ENCODE results near the gene ZCWPW2.

ZCWPW2 gene

DNA sequence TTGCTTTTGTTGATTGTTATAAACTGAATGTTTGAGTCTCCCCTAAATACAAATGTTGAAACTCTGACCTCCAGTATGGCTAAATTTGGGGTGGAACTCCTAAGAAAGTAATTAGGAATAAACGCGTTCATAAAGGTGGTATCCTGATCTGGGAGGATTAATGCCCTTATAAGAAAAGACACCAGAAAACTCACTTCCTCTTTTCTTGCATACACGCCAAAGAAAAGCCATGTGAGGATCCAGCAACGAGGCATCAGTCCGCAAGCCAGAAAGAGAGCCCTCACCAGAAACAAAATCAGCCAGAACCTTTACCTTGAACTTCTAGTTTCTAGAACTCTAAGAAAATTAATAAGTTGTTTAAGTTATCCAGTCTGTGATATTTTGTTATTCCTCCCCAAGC lies 37.5 kb downstream of the ZCWPW2 start:
- DNase-seq, result no peak

DNA sequence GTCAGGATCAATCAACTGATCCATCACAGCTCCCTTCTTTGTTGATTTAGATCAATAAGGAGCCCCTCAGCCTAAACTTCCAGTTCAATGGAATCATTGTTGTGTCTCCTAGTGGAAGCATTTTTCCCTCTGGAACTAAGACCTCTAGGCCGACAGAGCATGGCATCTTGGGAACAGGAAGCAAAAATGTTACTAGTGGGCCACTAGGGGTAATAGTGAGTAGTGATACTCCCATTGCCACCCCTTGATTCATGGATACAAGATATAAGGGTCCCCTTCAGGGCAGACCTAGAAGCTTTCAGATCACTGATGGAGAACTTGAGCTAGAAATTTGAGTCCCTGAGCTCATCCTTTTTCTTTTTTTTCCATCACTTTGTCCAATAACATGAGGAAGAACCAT lies 40.5 kb downstream of the ZCWPW2 start:
- no peak for DNase-seq

DNA sequence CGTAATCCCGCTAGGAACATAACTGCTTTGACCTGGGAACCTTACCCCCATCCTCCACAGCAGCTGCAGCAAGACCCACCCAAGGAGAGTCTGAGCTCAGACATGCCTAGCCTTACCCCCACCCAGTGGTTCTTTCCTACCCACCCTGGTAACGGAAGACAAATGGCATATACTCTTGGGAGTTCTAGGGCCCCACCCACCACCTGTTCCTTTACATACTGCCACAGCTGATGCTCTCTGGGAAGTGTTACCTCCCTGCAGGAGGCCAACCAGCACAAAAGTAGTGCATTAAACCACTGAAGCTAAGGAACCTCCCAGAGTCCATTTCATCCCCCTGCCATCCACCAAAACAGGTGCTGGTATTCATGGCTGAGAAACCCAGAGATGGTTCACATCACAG lies 50.7 kb downstream of the ZCWPW2 start:
- no peak for DNase-seq

DNA sequence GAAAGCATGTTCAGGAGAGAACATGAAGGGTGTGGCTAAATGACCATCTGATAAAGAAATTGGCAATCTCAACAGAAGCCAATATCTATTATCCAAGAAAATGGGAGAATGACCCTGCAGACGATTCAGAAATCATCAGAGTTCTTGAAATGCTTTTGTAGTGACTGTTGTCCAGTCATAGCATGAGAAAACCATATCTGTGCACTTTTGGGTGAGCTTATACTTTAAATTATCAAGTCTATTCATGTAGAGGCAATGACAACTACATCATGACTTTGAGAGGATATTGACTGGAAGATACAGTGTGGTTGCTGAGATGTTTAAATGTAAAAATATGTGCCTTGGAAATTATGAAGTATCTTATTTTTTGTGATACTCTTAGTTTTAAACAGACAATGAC lies 57.7 kb downstream of the ZCWPW2 start:
- DNase-seq, result no peak

DNA sequence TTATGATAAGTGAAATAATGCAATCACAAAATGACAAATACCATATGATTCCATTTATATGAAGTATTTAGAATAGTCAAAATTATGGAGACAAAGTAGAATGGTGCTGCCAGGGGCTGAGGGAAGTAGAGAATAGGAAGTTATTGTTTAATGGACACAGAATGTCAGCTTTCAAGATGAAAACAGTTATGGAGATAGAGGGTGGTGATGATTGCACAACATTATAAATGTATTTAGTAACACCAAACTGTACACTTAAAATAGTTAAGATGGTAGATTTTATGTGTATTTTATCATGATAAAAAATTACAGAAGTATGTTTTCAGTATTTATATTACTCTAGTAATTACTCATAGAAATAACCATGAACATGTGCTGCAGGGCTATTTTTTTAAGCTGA lies 100.9 kb downstream of the ZCWPW2 start:
- DNase-seq, result no peak

DNA sequence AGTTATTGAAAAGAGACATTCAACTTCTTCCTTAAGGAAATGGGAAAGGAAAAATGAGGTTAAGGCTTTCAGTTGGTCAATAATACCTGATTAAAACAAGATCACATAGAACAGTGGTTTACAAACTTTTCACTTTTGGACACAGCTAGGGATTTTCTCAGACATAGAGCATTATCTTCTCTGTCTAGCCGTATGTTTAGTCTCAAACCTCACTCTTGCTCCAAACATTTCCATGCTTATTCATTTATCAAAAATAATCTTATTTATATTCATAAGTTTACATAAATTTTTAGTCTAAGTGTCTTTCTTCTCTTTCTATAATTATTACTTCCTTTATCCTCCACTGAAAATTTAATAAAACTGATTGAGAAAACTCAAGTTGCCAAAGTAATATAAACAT lies 114.3 kb downstream of the ZCWPW2 start:
- DNase-seq, result no peak

DNA sequence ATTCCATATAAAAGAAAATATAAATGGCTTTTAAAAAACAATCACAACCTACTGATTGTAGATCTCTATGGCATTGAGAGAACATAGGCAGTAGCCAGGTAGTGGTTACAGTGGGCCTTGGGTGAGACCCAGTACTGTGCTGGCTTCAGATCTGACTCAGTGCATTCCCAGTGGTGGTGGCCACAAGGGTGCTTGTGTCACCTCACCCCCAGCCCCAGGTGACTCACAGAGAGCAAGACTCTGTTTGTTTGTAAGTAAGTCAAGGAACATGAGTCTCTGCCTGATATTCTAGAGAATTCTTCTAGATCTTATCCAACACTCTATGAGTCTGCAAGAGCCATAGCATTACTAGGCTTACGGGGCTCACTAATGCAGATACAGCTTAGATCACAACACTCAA lies 118.9 kb downstream of the ZCWPW2 start:
- DNase-seq, result no peak

DNA sequence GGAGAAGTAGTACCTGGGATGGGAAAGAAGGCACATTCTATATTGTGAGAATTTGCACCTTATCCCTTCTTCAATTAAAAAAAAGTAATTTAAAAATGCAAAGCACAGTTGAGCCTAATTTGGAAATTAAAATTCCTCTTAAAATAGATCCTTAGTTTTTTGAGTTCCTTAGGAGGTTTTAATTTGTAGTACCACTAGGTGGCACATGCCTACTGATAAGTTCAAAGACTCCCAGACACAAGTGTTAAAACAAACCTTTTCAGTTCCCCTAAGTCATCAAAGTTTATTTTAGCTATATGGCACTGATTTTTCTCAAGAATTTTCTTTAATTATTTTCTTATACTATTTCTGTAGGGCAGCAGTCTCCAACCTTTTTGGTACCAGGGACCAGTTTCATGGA lies 127.7 kb downstream of the ZCWPW2 start:
- no peak for DNase-seq

DNA sequence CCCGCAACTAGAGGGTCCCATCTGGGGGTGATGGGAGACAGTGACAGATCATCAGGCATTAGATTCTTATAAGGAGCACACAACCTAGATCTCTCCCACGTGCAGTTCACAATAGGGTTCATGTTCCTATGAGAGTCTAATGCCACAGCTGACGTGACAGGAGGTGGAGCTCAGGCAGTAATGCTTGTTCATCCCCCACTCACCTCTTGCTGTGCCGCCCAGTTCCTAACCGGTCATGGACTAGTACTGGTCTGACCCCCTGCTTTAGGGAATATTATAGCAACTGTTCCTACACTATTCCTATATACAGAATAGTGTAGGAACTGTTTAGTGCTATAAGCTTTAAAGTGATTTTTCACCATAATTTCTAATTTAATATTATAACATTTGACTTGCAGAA lies 128.2 kb downstream of the ZCWPW2 start:
- DNase-seq, result no peak

DNA sequence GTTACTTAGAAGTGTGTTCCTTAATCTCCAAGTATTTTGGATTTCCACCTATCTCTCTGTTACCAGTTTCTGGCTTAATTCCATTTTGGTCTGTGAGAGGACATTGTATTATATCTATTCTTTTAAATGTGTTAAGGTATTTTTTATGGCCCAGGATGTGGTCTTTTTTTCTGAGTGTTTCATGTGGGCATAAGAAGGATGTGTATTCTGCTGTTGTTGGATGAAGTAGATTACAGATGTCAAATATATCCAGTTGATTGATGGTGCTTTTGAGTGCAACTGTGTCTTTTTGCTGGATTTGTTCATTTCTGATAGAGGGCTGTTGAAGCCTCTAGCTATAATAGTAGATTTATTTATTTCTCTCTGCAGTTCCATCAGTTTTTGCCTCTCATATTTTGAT lies 136.6 kb downstream of the ZCWPW2 start:
- no peak for DNase-seq

DNA sequence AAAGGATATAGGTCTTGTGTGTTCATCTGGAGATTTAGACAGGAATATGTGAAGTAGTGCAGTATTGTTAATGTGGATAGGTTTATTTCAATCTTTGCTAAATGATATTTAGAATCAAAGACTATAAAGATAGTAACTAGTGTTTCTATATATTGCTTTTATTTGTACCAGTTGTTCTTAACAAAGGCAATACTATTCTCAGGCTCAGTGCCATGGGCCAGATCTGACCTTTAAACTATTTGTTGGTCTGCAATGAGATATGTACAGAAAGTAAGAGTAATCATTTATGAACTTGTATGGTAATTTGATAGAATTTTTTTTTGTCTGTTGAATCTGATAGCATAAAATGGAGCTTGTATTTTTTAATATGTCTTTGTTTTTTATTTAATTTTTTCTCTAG lies 146.8 kb downstream of the ZCWPW2 start:
- DNase-seq, result no peak

DNA sequence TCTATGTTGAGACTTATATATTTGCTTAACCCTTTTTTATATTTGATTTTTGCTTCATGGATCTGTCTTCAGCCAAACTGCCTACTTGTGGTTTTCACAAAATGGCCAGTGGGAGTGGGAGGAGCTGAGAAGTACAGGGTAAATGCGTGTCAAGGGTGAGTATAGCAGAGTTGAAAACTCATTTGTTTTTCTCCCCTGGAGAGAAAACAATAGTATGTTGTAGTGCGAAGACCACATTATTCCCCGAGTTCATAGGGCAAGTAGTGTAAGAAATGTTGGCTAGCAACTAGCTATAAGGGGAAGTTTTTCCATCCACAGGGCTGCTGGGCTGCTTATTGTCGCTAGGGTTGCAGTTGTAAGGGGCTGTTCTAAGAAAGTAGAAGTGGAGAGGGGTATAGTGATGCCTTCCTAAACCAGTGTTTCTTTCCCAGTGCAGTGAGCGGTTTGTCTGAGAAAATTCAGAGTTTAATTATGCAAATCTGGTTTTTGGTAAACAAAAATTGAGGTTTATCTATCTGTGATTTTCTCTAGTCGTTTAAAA lies 153.9 kb downstream of the ZCWPW2 start:
- no peak for DNase-seq

DNA sequence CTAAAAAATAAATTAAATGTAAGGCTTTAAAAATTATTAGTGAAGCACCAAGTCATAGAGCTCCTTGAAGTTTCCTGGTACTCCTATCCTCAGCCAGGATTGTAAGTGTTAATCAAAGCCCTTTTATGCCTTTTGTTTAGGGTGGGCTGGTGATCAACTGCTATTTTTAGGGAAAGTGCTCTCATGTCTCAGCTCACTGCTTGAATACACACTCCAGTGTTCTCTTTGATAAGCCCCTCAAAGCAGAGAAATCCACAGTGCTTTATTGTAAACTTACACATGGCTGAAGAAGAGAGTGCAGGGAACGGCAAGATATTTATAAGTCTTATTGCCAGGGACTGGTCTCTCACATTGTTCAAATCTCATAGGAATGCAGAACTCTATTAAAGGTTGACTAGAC lies 156.5 kb downstream of the ZCWPW2 start:
- no peak for DNase-seq

DNA sequence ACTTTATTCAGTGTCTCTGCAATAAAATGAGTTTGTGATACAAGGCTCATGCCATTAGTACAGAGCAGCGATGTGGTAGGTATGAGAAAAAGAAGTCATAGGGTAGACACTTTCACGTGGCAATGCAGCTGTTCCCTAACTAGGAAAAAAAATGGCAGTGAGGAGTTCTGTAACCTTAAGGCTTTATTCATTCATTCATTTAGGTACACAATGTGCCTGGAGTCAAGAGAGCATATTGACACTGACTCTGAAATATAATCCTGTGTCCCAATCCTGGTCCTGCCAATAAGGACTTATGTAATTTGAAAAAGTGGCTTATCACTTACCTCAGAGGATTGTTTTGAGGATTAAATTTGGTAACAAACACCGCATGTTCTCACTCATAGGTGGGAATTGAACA lies 173.1 kb downstream of the ZCWPW2 start:
- DNase-seq, result no peak

DNA sequence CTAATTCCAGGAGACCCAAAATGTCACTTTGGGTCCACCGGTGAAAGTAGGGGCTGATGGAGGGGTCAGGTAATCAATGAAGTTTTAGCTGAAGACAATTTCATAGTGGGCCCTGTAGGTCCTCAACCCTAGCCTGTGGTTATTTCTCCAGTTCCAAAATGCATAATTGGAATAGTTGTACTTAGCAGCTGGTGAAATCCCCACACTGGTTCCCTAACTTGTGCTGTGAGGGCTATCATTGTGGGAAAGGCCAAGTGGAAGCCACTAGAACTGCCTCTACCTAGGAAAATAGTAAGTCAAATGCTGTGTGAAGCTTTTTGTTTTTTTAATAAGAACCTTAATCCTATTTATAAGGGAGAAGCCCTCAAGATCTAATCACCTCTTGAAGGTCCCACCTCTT lies 193.8 kb downstream of the ZCWPW2 start:
- DNase-seq, result no peak

DNA sequence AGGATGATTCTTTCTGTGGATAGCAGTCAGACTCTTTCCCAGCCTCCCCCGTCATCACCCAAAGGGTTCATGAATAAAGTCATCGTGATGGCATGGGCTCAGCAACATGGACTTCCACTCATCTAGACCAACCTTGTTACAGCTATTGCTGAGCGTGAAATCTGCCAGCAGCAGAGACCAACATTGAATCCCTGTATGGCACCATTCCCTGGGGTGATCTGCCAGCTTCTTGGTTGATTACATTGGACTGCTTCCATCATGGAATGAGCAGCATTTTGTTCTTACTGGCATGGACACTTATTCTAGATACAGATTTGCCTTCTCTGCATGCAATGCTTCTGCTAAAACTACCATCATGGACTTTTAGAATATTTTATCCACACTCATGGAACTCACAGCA lies 195.7 kb downstream of the ZCWPW2 start:
- no peak for DNase-seq

DNA sequence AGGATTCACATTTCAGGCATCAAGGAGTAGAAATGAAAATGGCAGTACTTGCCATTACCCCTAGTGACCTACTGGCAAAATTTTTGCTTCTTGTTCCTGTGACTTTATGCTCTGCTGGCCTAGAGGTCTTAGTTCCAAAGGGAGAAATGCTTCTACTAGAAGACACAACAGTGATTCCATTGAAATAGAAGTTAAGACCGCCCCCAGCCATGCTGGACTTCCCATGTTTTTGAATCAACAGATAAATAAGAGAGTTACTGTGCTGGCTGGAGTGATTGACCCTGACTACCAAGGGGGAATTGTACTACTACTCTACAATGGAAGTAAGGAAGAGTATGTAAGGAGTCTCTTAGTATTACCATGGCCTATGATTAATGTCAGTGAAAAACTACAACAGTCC lies 196.3 kb downstream of the ZCWPW2 start:
- DNase-seq, result no peak

DNA sequence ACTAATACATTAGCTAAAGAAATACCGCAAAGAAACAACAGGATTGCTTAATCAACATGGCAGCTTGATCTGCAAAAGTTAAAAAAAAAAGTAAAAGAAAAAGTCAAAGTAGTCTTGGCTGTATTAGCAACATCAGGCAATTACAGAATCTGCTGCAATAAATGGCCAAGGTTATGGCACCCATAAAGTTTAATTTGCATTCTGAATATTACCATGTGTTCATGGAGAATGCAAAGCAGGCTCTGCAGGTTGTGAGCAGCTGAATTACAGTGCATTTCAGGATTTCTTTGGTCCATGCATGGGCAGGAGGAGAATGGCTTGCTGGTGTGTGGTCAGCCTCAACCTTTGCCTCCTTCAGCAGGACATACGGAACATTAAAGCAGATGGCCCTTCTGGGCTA lies 199.2 kb downstream of the ZCWPW2 start:
- no peak for DNase-seq

DNA sequence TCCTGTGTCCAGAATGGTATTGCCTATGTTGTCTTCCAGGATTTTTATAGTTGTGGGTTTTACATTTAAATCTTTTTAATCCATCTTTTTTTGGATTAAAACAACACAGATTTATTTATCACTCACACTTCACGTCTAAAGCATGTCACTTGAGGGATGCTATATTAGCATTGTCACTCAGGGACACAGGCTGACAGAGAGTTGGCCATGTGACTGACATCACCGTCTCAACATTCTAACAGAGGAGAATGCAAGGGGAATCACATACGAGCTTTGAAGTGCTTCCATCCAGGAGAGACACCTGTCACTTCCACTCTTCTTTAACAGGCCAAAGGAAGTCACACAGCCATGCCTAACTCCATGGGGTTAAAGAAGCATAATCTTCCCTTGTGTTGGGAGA lies 204.7 kb downstream of the ZCWPW2 start:
- DNase-seq, result no peak

DNA sequence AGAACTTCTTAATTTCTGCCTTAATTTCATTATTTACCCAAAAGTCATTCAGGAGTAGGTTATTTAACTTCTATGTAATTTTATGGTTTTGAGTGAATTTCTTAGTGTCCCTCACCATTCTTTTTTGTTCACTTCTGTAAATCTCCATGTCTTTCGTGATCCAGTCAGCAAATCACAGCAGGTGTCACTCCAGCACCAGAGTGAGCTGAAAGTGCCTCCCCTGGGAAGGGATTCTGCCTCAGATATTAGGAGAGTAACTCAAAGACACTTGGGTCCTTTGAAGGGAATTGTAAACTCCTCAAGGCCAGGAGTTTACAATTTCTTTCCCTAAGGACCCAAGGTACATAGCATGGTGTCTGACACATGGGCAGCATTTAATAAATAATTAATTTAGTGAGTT lies 207.7 kb downstream of the ZCWPW2 start:
- no peak for DNase-seq

DNA sequence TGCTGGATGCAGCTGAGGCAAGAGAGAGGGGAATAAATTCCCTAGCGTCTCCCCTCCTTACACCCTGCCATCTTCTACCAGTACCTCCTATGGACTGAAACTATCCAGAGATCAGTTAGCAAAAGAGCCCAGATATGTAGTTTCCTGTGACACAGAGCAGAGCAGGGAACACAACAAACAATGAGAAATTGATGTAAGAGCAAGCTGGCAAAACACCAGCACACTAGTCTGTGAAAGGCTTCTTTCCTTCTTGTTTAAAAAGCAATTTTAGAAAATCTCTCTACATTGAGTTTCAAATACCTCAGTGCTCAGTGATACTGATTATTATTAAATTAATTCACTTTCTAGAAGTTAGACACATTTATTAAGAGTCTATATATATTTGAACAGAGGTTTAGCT lies 215.7 kb downstream of the ZCWPW2 start:
- DNase-seq, result no peak

DNA sequence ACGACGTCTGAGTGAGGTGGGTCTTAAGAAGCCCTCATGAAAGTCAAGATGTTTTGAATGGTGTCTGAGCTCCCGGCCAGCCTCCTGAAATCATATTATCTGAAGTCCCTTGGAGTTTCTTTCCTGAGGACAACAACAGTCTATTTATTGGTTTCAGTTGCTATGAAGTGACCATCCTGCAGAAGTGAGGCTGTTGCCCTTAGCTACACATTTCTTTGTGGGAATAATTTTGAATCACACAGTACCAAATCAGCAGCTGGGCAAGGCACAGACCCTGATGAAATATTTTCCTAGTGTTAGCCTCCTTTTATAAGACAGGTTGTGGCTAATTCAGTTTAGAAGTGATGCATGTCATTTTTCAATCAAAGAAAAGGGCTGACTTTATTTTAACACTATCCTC lies 220.8 kb downstream of the ZCWPW2 start:
- DNase-seq, result no peak

DNA sequence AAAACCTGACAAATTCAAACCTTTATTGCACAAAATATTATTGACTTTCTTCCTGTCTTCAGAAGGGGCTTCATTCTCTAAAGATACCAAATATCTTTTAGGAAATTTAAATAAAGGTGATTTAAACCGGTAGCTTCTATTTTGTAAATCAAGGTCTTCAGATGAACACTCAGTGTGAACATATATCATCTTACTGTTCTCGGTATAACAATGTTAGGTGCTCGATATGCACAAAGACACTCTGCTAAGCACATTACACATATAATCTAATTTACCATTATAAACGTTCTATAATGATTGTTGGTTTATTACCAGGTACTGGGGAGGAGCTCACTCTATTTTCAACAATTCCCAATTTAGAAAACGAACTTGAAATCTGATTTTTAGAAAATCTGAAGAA lies 225.5 kb downstream of the ZCWPW2 start:
- no peak for DNase-seq

DNA sequence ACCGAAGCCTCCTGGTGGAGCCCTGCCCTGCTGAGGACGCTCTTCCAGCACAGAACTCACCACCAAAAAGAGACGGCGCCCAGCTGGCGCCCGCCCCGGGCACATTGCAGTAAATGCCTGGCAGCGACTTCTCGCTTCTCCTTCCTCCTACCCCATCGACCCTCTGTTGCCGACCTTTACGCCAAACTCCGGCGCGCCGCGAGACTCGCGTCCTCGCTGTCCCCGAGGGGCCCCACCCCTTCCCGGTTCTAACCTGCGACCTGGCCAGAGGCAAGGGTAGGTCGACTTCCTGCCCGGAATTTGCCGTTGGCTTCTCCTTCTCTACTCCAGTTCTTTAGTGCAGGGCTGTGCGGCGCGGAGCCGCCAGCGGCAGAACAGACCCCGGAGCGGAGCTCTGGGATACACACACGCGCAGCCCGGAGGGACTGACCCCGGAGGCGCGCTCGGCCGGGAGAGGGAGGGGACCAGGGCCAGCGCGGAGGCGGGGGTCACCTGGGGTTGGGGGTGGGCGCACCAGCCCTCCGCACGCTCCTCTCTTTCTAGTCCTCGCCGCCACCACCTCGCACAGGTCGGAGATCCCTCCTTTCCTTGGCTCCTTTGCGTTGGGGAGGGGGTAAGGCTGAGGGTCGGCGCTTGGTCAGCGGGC lies 226.7 kb downstream of the ZCWPW2 start:
- DNase-seq, result no peak
